PFSK-1 (cell line): Measurements from ENCODE around the gene SUMO3.

Experiments
- FOXP2 ChIP-seq: optimal IDR thresholded peaks from 2 replicates; pipeline ENCODE3; 2011; ENCODE audit warnings: borderline replicate concordance, control low read depth, inconsistent platforms; ENCODE audit not compliant: insufficient read depth; ENCODE audit errors: extremely low read length, extremely low read depth
- POLR2AphosphoS5 ChIP-seq: IDR thresholded peaks from 2 replicates; pipeline ENCODE4 v1.6.1; 2012; ENCODE audit warnings: low read depth, mild to moderate bottlenecking, control low read depth, low read length, moderate library complexity
- REST ChIP-seq, 2 experiments: IDR thresholded peaks; 2 replicates each; pipeline versions ENCODE4 v1.6.1 to v1.8.0; 2011 to 2012; ENCODE audit warnings: low read depth in 2 of 2, low read length in 2 of 2, control low read depth in 1 of 2, inconsistent platforms in 1 of 2, mild to moderate bottlenecking in 1 of 2, moderate library complexity in 1 of 2; ENCODE audit not compliant: insufficient read depth in 1 of 2
- SIN3A ChIP-seq: IDR thresholded peaks from 2 replicates; pipeline ENCODE4 v1.6.1; 2012; ENCODE audit warnings: mild to moderate bottlenecking, low read length, moderate library complexity, borderline replicate concordance; ENCODE audit not compliant: insufficient read depth
- TAF1 ChIP-seq: IDR thresholded peaks from 2 replicates; pipeline ENCODE4 v1.6.1; 2012; ENCODE audit warnings: low read length, control low read depth, borderline replicate concordance; ENCODE audit not compliant: insufficient read depth

The SUMO3 gene

GRCh38 chr21:44805859-44806258, 12.0 kb downstream of the SUMO3 start:
- TF ChIP-seq REST (IDR thresholded peaks at IDR 0.05; ENCODE audit: insufficient read depth in 1 of 2, low read depth in 2 of 2, low read length in 2 of 2) (no peak), FOXP2 (no peak), POLR2AphosphoS5 (no peak), TAF1 (no peak), SIN3A (no peak)

GRCh38 chr21:44805226-44805625, 12.6 kb downstream of the SUMO3 start:
- TF ChIP-seq SIN3A (no peak), REST (IDR thresholded peaks at IDR 0.05; ENCODE audit: insufficient read depth in 1 of 2, low read depth in 2 of 2, low read length in 2 of 2) (no peak), POLR2AphosphoS5 (no peak), TAF1 (no peak), FOXP2 (no peak)

- TF ChIP-seq POLR2AphosphoS5 (no peak), TAF1 (no peak), FOXP2 (no peak), SIN3A (no peak)
Measured at GRCh38 chr21:44804762-44805161, 13.1 kb downstream of the SUMO3 start.

DNA sequence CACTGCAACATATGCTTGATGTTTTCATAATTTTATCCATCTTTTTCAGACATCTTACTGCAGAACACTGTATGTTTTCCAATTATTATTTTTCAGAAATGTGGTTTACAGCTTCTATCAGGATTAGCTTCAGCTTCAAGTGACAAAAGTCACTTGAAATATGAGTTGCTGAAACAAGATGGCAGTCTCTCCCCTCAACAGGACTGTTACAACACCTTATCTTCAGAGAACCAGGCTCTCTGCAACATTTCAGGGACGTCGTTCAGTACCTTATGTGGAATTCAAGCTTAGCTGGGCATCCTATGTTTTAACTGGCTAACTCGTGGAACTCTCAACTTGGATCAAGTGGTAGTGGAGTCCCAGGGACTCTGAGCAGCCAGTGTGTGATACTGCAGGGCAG, 14.2 kb downstream of the SUMO3 start:
- TF ChIP-seq TAF1 (no peak), REST (IDR thresholded peaks at IDR 0.05; ENCODE audit: insufficient read depth in 1 of 2, low read depth in 2 of 2, low read length in 2 of 2) (no peak), FOXP2 (no peak)

GRCh38 chr21:44802396-44803153, 15.3 kb downstream of the SUMO3 start:
- no peak for TF ChIP-seq POLR2AphosphoS5
- no peak for TF ChIP-seq FOXP2
- no peak for TF ChIP-seq REST (IDR thresholded peaks at IDR 0.05; ENCODE audit: insufficient read depth in 1 of 2, low read depth in 2 of 2, low read length in 2 of 2)
- TF ChIP-seq SIN3A, result no peak
- TF ChIP-seq TAF1, result no peak
